Fibroblast of lung (primary cell): ENCODE measurements around the gene PTF1A. TPM values are rescaled to one million over a fixed set of nuclear protein-coding genes. Genes with fewer than 3 reads are reported as not detected.

Experiments
- DNase-seq, 2 donors: peaks; one replicate each; pipeline versions ENCODE4 v3.0.0 to v3.0.0-alpha.2; 2010; ENCODE audit warnings: low read depth in 2 of 2
- H2AFZ ChIP-seq: 2 replicates; pipeline ENCODE4 v1.5.1; 2012; ENCODE audit warnings: low read length, control low read depth, inconsistent platforms
- H3K27ac ChIP-seq: 2 replicates; pipeline ENCODE4 v1.5.1; 2011; ENCODE audit warnings: low read length, control low read depth; ENCODE audit not compliant: insufficient read depth
- H3K27me3 ChIP-seq: 2 replicates; pipeline ENCODE4 v1.5.1; 2011; ENCODE audit warnings: mild to moderate bottlenecking, low read length; ENCODE audit not compliant: control insufficient read depth, insufficient read depth
- H3K36me3 ChIP-seq: 2 replicates; pipeline ENCODE4 v1.5.1; 2011; ENCODE audit warnings: low read length; ENCODE audit not compliant: control insufficient read depth, insufficient read depth
- H3K4me1 ChIP-seq: 2 replicates; pipeline ENCODE4 v1.5.1; 2011; ENCODE audit warnings: low read length; ENCODE audit not compliant: control insufficient read depth, insufficient read depth; ENCODE audit errors: extremely low read depth
- H3K4me2 ChIP-seq: 2 replicates; pipeline ENCODE4 v1.5.1; 2011; ENCODE audit warnings: low read length, control low read depth; ENCODE audit not compliant: insufficient read depth; ENCODE audit errors: extremely low read depth
- H3K4me3 ChIP-seq, 4 experiments: fragments of 200-600 bp in 1 of 4; sonication (generic) in 1 of 4; replicated peaks in 1 of 4; 2 replicates each; pipeline ENCODE4 v1.5.1; 2011 to 2016; ENCODE audit warnings: low read length in 4 of 4, low read depth in 3 of 4, mild to moderate bottlenecking in 3 of 4, control low read depth in 2 of 4, inconsistent platforms in 1 of 4, mixed read lengths in 1 of 4; ENCODE audit not compliant: insufficient read depth in 1 of 4; ENCODE audit errors: control extremely low read depth in 1 of 4
- H3K79me2 ChIP-seq: 2 replicates; pipeline ENCODE4 v1.5.1; 2012; ENCODE audit warnings: mild to moderate bottlenecking, low read length, inconsistent platforms; ENCODE audit not compliant: control insufficient read depth, insufficient read depth
- H3K9ac ChIP-seq: 2 replicates; pipeline ENCODE4 v1.5.1; 2011; ENCODE audit warnings: mild to moderate bottlenecking, low read length, control low read depth; ENCODE audit not compliant: insufficient read depth
- H3K9me3 ChIP-seq: 2 replicates; pipeline ENCODE4 v1.5.1; 2012; ENCODE audit warnings: low read depth, low read length; ENCODE audit not compliant: control insufficient read depth, insufficient read depth
- H4K20me1 ChIP-seq: 2 replicates; pipeline ENCODE4 v1.5.1; 2011; ENCODE audit warnings: low read length; ENCODE audit not compliant: control insufficient read depth, insufficient read depth; ENCODE audit errors: extremely low read depth
- CTCF ChIP-seq, 2 donors: IDR thresholded peaks in 1 of 2; conservative IDR thresholded peaks in 1 of 2; 1 replicate in 1 of 2; 2 replicates in 1 of 2; pipeline ENCODE4 v1.5.1; 2011 to 2012; ENCODE audit warnings: low read length in 2 of 2, control low read depth in 1 of 2, inconsistent platforms in 1 of 2, low read depth in 1 of 2, mild to moderate bottlenecking in 1 of 2
- EZH2 ChIP-seq: IDR thresholded peaks from 2 replicates; pipeline ENCODE4 v1.5.1; 2012; ENCODE audit warnings: low read length, control low read depth, mild to moderate bottlenecking; ENCODE audit errors: missing control alignments
- polyA plus RNA-seq, 2 donors: library from polyadenylated mRNA; depleted of rRNA in 1 of 2; stranded (reverse) in 1 of 2; unstranded in 1 of 2; fragments of >200 nt; gene quantifications; 2 replicates each; pipeline ENCODE4 v1.2.1, GENCODE V29; 2011 to 2012; ENCODE audit warnings: missing spikeins in 1 of 2
- total RNA-seq: library from RNA; depleted of rRNA; stranded (reverse); fragments of >200 nt; gene quantifications from 2 replicates; pipeline ENCODE4 v1.2.1, GENCODE V29; 2014

Gene PTF1A
- total and polyA plus RNA-seq, 2 donors (not counting 1 experiment from before 2014, with no cell fraction given), result not detected

- no peaks in the 10 kb centered on the region for H3K4me1 ChIP-seq
- TF ChIP-seq EZH2 (no peak), CTCF (conservative IDR thresholded peaks at IDR 0.05 in 1 of 2, IDR thresholded peaks at IDR 0.05 in 1 of 2; ENCODE audit: low read depth in 1 of 2, low read length in 2 of 2) (no peak)
- H3K36me3 ChIP-seq, result no peaks in the 10 kb centered on the region
- no peaks in the 10 kb centered on the region for H3K9me3 ChIP-seq
- H3K4me3 ChIP-seq, result no peak overlapping the region
- no peak overlapping the region for H3K9ac ChIP-seq
- peak in 1 of 2 donors; percentile 3 for DNase-seq
- no peaks in the 10 kb centered on the region for H4K20me1 ChIP-seq
- H3K27me3 ChIP-seq, result peaks cover 28% of the 10 kb centered on the region
- H3K27ac ChIP-seq, result no peak overlapping the region
- no peak overlapping the region for H3K4me2 ChIP-seq
- no peak overlapping the region for H2AFZ ChIP-seq
- no peaks in the 10 kb centered on the region for H3K79me2 ChIP-seq
Measured at GRCh38 chr10:23198940-23199767, 7.0 kb downstream of the PTF1A start.

- Histone ChIP-seq H3K4me3 (no peak overlapping the region), H4K20me1 (no peaks in the 10 kb centered on the region), H3K4me1 (no peaks in the 10 kb centered on the region), H3K27me3 (peaks cover 20% of the 10 kb centered on the region), H3K36me3 (no peaks in the 10 kb centered on the region), H3K9me3 (no peaks in the 10 kb centered on the region), H3K9ac (no peak overlapping the region), H3K4me2 (no peak overlapping the region), H3K79me2 (no peaks in the 10 kb centered on the region), H3K27ac (no peak overlapping the region), H2AFZ (no peak overlapping the region)
- no peak for DNase-seq
- no peak for TF ChIP-seq EZH2
- TF ChIP-seq CTCF (conservative IDR thresholded peaks at IDR 0.05 in 1 of 2, IDR thresholded peaks at IDR 0.05 in 1 of 2; ENCODE audit: low read depth in 1 of 2, low read length in 2 of 2), result no peak
Measured at GRCh38 chr10:23199768-23200511, 7.8 kb downstream of the PTF1A start.

- no peaks in the 10 kb centered on the region for H4K20me1 ChIP-seq
- no peak for TF ChIP-seq CTCF (conservative IDR thresholded peaks at IDR 0.05 in 1 of 2, IDR thresholded peaks at IDR 0.05 in 1 of 2; ENCODE audit: low read depth in 1 of 2, low read length in 2 of 2)
- no peak for TF ChIP-seq EZH2
- H3K27ac ChIP-seq, result no peak overlapping the region
- no peak overlapping the region for H2AFZ ChIP-seq
- H3K9ac ChIP-seq, result no peak overlapping the region
- H3K27me3 ChIP-seq, result peaks cover 14% of the 10 kb centered on the region
- DNase-seq, result no peak
- no peaks in the 10 kb centered on the region for H3K9me3 ChIP-seq
- H3K4me3 ChIP-seq, result no peak overlapping the region
- no peaks in the 10 kb centered on the region for H3K4me1 ChIP-seq
- H3K79me2 ChIP-seq, result no peaks in the 10 kb centered on the region
- no peaks in the 10 kb centered on the region for H3K36me3 ChIP-seq
- H3K4me2 ChIP-seq, result no peak overlapping the region
Measured at GRCh38 chr10:23200586-23200985, 8.5 kb downstream of the PTF1A start.
